GM10248 (cell line): ENCODE results near the gene VAMP3.

Experiments used
- CTCF ChIA-PET: fragments of 300-600 bp; sonication (Branson Sonifier 250); formaldehyde crosslinking; extraction: SDS; loops from one replicate; lab custom pipeline; 2021; ENCODE audit warnings: antibody characterized with exemption; lab: Yijun Ruan, JAX
- POLR2A ChIA-PET: fragments of 350-650 bp; sonication (Branson Sonifier 250); formaldehyde crosslinking; extraction: SDS; loops from one replicate; lab custom pipeline; 2020; ENCODE audit warnings: antibody characterized with exemption; lab: Yijun Ruan, JAX
- DNase-seq: peaks from one replicate; pipeline ENCODE4 v3.0.0; 2012; ENCODE audit errors: extremely low spot score
- TF ChIP-seq, protein P1 (sequence below): IDR thresholded peaks from 2 replicates; pipeline ENCODE4 v1.5.1; 2012; ENCODE audit warnings: mild to moderate bottlenecking, low read depth; ENCODE audit errors: extremely low read depth, missing control alignments, control extremely low read depth

The VAMP3 gene

DNA sequence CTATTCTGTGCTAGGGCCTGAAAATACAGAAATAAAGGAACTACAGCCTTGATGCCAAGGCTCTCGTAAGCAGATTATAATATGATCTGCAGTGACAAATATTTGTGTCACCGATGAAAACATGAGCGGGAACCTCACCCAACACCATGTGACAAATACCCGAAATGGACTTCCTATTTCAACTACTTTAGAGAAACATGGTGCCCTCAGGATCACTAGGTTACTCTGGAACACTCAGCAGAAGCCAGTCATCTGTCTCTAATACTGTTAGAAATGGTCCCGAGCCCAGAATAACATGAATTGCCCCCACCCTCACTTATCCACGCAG, 463 bp upstream of the VAMP3 start:
- POLR2A ChIA-PET: no interaction called here
- TF ChIP-seq, protein P1, sequence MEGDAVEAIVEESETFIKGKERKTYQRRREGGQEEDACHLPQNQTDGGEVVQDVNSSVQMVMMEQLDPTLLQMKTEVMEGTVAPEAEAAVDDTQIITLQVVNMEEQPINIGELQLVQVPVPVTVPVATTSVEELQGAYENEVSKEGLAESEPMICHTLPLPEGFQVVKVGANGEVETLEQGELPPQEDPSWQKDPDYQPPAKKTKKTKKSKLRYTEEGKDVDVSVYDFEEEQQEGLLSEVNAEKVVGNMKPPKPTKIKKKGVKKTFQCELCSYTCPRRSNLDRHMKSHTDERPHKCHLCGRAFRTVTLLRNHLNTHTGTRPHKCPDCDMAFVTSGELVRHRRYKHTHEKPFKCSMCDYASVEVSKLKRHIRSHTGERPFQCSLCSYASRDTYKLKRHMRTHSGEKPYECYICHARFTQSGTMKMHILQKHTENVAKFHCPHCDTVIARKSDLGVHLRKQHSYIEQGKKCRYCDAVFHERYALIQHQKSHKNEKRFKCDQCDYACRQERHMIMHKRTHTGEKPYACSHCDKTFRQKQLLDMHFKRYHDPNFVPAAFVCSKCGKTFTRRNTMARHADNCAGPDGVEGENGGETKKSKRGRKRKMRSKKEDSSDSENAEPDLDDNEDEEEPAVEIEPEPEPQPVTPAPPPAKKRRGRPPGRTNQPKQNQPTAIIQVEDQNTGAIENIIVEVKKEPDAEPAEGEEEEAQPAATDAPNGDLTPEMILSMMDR: no peak
- CTCF ChIA-PET: interaction anchor here (1.7 to 3.3 kb wide), 2 partner anchors 17 to 18 kb away, joined by 5 to 31 read pairs; no protein-coding TSS in a partner anchor
- DNase-seq: no peak

DNA sequence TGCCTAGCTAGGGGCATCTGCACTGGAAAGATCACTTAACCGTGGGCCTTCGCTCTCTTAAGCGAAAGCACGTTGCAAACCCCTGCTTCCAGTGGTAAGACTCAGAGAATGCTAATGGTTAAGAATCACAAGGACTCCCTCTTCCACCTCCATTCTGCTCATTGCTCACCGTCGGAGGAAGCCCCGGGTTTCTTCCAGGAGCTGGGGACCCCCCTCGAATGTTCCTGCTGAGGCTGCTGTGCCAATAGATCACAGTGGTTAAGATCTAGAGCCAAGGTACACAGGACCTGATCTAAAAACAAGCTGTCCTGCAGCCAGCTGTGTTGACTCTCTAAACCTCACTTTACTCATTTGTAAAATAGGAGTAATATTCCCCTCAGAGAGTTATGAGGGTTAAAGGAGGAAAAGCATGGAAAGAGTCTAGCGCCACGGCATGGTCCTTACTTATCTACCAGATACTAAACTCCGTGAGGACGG, 765 bp downstream of the VAMP3 start:
- DNase-seq: no peak
- ChIA-PET POLR2A (no interaction called here), CTCF (interaction anchor here (0.7 to 1.7 kb wide), 2 partner anchors 9 to 19 kb away, joined by 3 to 5 read pairs; no protein-coding TSS in a partner anchor)
- TF ChIP-seq, protein P1: no peak

DNA sequence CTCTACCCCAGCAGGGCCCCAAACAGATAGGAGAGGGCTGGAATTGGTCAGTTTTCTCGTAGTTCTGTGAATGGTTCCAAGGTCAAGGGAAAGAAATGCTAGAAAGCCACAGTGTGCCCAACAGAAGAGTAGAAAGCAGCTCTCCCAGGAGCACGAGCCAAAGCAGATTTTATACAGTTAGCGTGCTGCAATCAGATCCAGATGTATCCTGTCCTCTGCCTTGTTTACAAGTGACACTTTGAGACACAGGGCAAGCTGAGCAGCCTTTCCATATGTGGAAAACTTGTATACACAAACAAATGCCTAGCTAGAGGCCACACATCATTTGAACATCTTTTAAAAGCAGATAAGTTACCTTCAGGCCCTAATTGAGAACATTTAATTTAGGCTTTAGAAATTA, 6.5 kb downstream of the VAMP3 start:
- TF ChIP-seq, protein P1: no peak
- DNase-seq: no peak
- ChIA-PET POLR2A (no interaction called here), CTCF (no interaction called here)

DNA sequence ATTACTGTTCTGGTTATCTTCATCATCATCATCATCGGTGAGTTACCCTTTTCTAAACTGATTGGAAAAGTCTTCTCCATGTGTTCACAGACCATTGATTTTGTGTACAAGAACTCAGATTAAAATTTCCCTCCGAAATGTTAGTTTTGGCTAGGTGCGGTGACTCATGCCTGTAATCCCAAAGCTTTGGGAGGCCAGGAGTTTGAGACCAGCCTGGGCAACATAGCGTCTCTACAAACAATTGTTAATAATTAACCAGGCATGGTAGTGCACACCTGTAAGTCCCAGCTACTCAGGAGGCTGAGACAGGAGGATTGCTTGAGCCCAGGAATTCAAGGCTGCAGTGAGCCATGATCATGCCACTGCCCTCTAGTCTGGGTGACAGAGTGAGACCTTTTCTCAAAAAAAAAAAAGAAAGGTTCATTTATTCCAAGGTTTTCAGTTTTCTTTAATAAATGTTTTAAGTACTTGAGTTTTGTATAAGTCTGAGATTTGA, 7.1 kb downstream of the VAMP3 start:
- POLR2A ChIA-PET: no interaction called here
- CTCF ChIA-PET: no interaction called here
- TF ChIP-seq, protein P1: no peak
- no peak for DNase-seq

DNA sequence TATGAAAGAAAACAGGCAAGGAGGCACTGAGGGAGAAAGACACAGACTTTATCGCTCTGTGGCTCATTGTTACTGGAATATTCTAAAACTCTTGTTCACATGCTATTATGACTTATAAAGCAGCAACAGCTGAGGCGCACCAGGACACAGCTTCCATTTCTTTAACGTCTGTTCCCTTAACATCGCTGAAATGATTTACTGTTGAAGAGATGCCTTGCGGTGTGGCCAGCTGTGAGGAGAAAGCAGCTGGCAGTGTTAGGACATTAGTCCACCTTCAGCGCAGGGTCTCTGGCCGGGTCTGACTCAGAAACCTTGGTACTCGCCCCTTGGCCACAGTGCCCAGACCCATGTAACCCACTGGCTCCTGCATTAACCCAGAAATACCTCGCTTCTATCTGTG, 9.9 kb downstream of the VAMP3 start:
- TF ChIP-seq, protein P1: no peak
- CTCF ChIA-PET: interaction anchor here (1.2 to 1.7 kb wide), 3 partner anchors 9 to 112 kb away, joined by 3 read pairs; no protein-coding TSS in a partner anchor
- POLR2A ChIA-PET: no interaction called here
- no peak for DNase-seq

DNA sequence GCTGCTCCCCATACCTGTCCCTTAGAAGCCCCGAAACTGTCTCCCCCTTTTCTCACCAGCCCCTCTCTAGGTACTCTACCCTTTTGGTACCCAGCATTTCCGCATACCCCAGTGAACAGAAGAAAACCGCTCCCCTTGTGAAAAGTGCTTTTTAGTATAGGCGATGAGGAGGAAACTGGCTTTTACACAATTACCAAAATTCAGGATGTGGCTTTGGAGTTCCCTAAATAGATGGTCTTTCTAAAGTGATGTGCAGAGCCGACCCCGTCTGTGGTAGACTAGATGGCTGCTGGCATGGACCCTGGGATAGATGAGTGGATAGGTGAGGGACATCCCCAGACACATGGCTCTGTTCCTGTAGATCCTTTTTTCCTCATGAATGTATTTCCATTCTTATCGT, 10.4 kb downstream of the VAMP3 start:
- no peak for DNase-seq
- POLR2A ChIA-PET: no interaction called here
- TF ChIP-seq, protein P1: no peak
- CTCF ChIA-PET: interaction anchor here (1.2 to 1.7 kb wide), 4 partner anchors 9 to 114 kb away, joined by 3 to 4 read pairs (median 3); no protein-coding TSS in a partner anchor

DNA sequence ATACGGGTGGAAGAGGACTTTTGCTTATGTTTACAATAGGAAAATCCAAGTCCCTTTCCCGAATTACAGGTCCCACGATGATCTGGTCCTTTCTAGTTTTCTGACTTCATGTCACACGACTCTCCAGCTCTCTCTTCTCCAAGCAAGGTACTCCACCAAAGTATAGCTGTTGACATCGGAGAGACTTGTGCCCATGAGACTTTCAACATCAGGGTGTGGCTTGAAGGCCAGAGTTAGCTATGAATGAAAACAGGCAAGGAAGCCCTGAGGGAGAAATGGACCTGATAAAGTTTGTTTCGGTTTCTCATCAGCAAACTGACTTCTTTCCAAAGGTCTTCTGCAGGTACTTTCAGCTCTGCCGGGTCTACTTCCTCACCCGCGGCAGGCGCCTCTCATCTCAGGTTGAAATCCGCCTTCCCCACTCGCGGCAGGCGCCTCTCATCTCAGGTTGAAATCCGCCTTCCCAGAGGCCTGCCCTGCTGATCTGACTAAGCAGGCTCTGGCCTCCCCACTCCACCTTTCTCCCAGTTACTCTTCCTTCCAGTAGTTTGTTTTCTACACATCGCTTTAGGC, 10.9 kb downstream of the VAMP3 start:
- TF ChIP-seq, protein P1: no peak
- CTCF ChIA-PET: interaction anchor here (1.2 to 1.7 kb wide), 4 partner anchors 10 to 115 kb away, joined by 3 to 4 read pairs (median 3); no protein-coding TSS in a partner anchor
- no peak for DNase-seq
- POLR2A ChIA-PET: no interaction called here
